Adrenal gland (tissue), 5 donors: ENCODE data around the gene PYCR2.

Experiments
- CTCF ChIP-seq, 6 experiments: fragments of 450-650 bp in 4 of 6; fragments of 200-600 bp in 2 of 6; sonication (generic) in 1 of 6; IDR thresholded peaks; 1 replicate in 5 of 6; 2 replicates in 1 of 6; pipeline versions ENCODE4 v1.5.1 to v1.8.0; 2016 to 2021; ENCODE audit warnings: antibody characterized with exemption in 6 of 6, mild to moderate bottlenecking in 2 of 6, moderate library complexity in 1 of 6
- POLR2A ChIP-seq, 2 donors: fragments of 450-650 bp; IDR thresholded peaks; one replicate each; pipeline ENCODE4 v1.6.1; 2017; ENCODE audit warnings: antibody characterized with exemption in 2 of 2, mild to moderate bottlenecking in 2 of 2, moderate library complexity in 1 of 2
- donor health status: DM: no; HTN: no; CAD: no.

- TF ChIP-seq CTCF (IDR thresholded peaks at IDR 0.05) (no peak), POLR2A (IDR thresholded peaks at IDR 0.05) (no peak)
Measured at GRCh38 chr1:225963735-225964530, 39.9 kb upstream of the PYCR2 start.
